ENCODE results near the gene SCN3A. TPM values are rescaled to one million over a fixed set of nuclear protein-coding genes. Genes with fewer than 3 reads are reported as not detected.

SCN3A gene
- total RNA-seq, 4 donors from 2014 or later = 0.62 to 5.7 (median 1.4) TPM

DNA sequence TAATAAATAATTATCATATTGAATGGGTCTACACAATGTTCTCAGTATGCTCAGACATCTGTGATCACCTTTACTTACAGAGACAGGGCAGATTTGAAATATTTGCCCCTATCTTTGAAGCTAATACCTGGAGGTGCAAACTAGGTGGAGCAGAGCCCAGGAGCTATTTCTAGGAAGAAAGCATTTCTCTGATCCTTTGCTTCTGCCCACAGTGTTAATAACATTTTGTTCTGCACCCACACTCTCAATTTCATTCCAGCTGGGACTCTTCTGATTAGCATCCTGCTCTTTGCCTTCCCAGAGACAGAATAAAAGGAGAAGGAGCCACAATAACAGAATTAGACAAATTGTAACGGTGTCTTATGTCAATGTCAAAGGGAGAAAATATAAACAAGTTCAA lies 23.7 kb upstream of the SCN3A start:
- Histone ChIP-seq H3K27ac (no peak overlapping the region), H3K4me3 (no peak overlapping the region), H3K9me3 (no peaks in the 10 kb centered on the region), H3K27me3 (no peaks in the 10 kb centered on the region), H3K4me1 (no peaks in the 10 kb centered on the region), H3K36me3 (no peaks in the 10 kb centered on the region)
- ATAC-seq = no peak
- 42 to 60% methylated on average over 1 of the region's 1 CpG for WGBS, 2 donors (ENCODE audit: low coverage in 1 of 2)
- no peak for TF ChIP-seq EP300 (IDR thresholded peaks at IDR 0.05)
- TF ChIP-seq POLR2AphosphoS5 (IDR thresholded peaks at IDR 0.05) = no peak
- TF ChIP-seq, protein P1, sequence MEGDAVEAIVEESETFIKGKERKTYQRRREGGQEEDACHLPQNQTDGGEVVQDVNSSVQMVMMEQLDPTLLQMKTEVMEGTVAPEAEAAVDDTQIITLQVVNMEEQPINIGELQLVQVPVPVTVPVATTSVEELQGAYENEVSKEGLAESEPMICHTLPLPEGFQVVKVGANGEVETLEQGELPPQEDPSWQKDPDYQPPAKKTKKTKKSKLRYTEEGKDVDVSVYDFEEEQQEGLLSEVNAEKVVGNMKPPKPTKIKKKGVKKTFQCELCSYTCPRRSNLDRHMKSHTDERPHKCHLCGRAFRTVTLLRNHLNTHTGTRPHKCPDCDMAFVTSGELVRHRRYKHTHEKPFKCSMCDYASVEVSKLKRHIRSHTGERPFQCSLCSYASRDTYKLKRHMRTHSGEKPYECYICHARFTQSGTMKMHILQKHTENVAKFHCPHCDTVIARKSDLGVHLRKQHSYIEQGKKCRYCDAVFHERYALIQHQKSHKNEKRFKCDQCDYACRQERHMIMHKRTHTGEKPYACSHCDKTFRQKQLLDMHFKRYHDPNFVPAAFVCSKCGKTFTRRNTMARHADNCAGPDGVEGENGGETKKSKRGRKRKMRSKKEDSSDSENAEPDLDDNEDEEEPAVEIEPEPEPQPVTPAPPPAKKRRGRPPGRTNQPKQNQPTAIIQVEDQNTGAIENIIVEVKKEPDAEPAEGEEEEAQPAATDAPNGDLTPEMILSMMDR (IDR thresholded peaks at IDR 0.05) = no peak
- no peak for TF ChIP-seq POLR2A (IDR thresholded peaks at IDR 0.05)

GRCh38 chr2:165224941-165225340 lies 21.1 kb upstream of the SCN3A start:
- TF ChIP-seq, protein P1 (IDR thresholded peaks at IDR 0.05) = no peak
- no peak for TF ChIP-seq EP300 (IDR thresholded peaks at IDR 0.05)
- TF ChIP-seq POLR2AphosphoS5 (IDR thresholded peaks at IDR 0.05) = no peak
- no peak for TF ChIP-seq POLR2A (IDR thresholded peaks at IDR 0.05)
- no peak overlapping the region for H3K27ac ChIP-seq
- no peaks in the 10 kb centered on the region for H3K4me1 ChIP-seq
- WGBS, 2 donors (ENCODE audit: low coverage in 1 of 2) = 36 to 60% methylated on average over 1 of the region's 1 CpG
- no peaks in the 10 kb centered on the region for H3K9me3 ChIP-seq
- no peak for ATAC-seq
- no peaks in the 10 kb centered on the region for H3K27me3 ChIP-seq
- no peak overlapping the region for H3K4me3 ChIP-seq
- H3K36me3 ChIP-seq = no peaks in the 10 kb centered on the region

- Histone ChIP-seq H3K4me1 (no peaks in the 10 kb centered on the region), H3K27ac (no peak overlapping the region), H3K4me3 (no peak overlapping the region), H3K9me3 (no peaks in the 10 kb centered on the region), H3K27me3 (no peaks in the 10 kb centered on the region), H3K36me3 (no peaks in the 10 kb centered on the region)
- 75 to 83% methylated on average over 1 to 3 of the region's 3 CpGs for WGBS, 2 donors (ENCODE audit: low coverage in 1 of 2)
- no peak for TF ChIP-seq POLR2A (IDR thresholded peaks at IDR 0.05)
- TF ChIP-seq POLR2AphosphoS5 (IDR thresholded peaks at IDR 0.05) = no peak
- no peak for ATAC-seq
Measured at GRCh38 chr2:165219481-165219880, 15.6 kb upstream of the SCN3A start.

DNA sequence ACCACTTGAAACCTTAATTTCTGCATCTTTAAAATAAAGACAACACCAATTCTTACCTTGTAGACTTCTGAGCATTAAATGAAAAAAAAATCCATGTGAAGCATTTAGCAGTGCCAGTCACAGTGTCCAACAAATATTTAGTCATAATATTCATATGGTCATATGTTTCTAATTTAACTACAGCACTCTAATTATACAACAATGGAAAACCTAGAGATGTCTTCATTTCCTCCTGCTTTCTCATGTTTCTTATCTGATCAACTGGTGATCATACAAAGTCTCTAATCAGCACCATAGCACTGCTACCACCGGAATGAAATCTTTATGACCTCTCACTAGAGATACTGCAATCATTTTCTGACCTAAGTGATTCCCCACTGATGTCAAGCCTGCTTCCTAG lies 10.2 kb upstream of the SCN3A start:
- Histone ChIP-seq H3K27ac (no peak overlapping the region), H3K4me3 (no peak overlapping the region), H3K4me1 (no peaks in the 10 kb centered on the region), H3K36me3 (no peaks in the 10 kb centered on the region), H3K27me3 (no peaks in the 10 kb centered on the region), H3K9me3 (no peaks in the 10 kb centered on the region)
- no peak for ATAC-seq
- TF ChIP-seq, protein P1 (IDR thresholded peaks at IDR 0.05) = no peak
- TF ChIP-seq POLR2AphosphoS5 (IDR thresholded peaks at IDR 0.05) = no peak
- TF ChIP-seq POLR2A (IDR thresholded peaks at IDR 0.05) = no peak
- TF ChIP-seq EP300 (IDR thresholded peaks at IDR 0.05) = no peak
- WGBS, 2 donors (ENCODE audit: low coverage in 1 of 2) = 67% methylated on average over 1 of the region's 1 CpG; no CpG with 5 or more reads in 1 of the 2 donors

DNA sequence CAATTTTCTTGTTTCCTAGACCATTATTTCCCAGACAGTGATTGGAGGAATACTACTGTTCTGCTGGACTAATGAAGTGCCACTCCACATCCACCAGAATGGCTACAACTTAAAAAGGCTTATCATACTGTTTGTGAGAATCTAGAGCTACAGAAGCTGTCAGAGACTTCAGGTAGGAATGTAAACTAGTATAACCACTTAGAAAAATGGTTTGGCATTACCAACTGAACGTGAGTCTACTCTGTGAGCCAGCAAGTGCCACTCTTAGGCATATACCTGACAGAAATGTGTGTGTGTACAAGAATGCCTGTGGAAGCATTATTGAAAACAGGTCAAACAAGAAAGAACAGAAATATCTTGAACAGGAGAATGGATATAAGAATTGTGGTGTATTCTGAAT lies 4.2 kb upstream of the SCN3A start:
- WGBS, 2 donors (ENCODE audit: low coverage in 1 of 2) = 53 to 55% methylated on average over 1 of the region's 1 CpG
- ATAC-seq = no peak
- TF ChIP-seq EP300 (IDR thresholded peaks at IDR 0.05) (no peak), POLR2AphosphoS5 (IDR thresholded peaks at IDR 0.05) (no peak), POLR2A (IDR thresholded peaks at IDR 0.05) (no peak)
- TF ChIP-seq, protein P1 (IDR thresholded peaks at IDR 0.05) = no peak
- Histone ChIP-seq H3K4me1 (no peaks in the 10 kb centered on the region), H3K36me3 (no peaks in the 10 kb centered on the region), H3K4me3 (no peak overlapping the region), H3K27ac (no peak overlapping the region), H3K9me3 (no peaks in the 10 kb centered on the region), H3K27me3 (no peaks in the 10 kb centered on the region)
